ENCODE results near the gene RBCK1. TPM values are rescaled to one million over a fixed set of nuclear protein-coding genes. Genes with fewer than 3 reads are reported as not detected.

The RBCK1 gene
- total and polyA plus RNA-seq, 2 of the 4 experiments (the other 2 are of a cell fraction) = 29.9 to 84.2 TPM

GRCh38 chr20:407953-408842, at the start of gene RBCK1 (continued):
- TF ChIP-seq MAZ (IDR thresholded peaks at IDR 0.05; ENCODE audit: borderline replicate concordance, low read depth, low read length) = peak; percentile 59; the same call in 1 of the 2 replicates
- peak; percentile 86 for TF ChIP-seq POLR2A (IDR thresholded peaks at IDR 0.05; ENCODE audit: low read depth, low read length)
- no peak for TF ChIP-seq USF2 (IDR thresholded peaks at IDR 0.05; ENCODE audit: low read depth, low read length)
- TF ChIP-seq RAD21 (IDR thresholded peaks at IDR 0.05; ENCODE audit: low read length) = no peak
- no peak for TF ChIP-seq RCOR1 (IDR thresholded peaks at IDR 0.05; ENCODE audit: insufficient replicate concordance, low read length)

Data from IMR-90 (cell line).